ENCODE data around the gene IL6. TPM values are rescaled to one million over a fixed set of nuclear protein-coding genes. Genes with fewer than 3 reads are reported as not detected.
A peak's percentile ranks its signal among the peaks of the same experiment; 100 is the strongest.

The IL6 gene
- total RNA-seq, 4 donors from 2014 or later: 17.7 to 381 (median 111) TPM

GRCh38 chr7:22726345-22726906 is 574 bp upstream of the IL6 start:
- peak in 1 of 3 donors; percentile 31 for TF ChIP-seq CTCF (IDR thresholded peaks at IDR 0.05)
- ATAC-seq (ENCODE audit: low FRiP score) (peak; percentile 30), DNase-seq (ENCODE audit: low spot score) (no peak)

- ATAC-seq (ENCODE audit: low FRiP score) (no peak), DNase-seq (ENCODE audit: low spot score) (no peak)
- no peak for TF ChIP-seq CTCF (IDR thresholded peaks at IDR 0.05)
Measured at GRCh38 chr7:22727714-22728035, 675 bp downstream of the IL6 start.

GRCh38 chr7:22728401-22729029 is 1.5 kb downstream of the IL6 start:
- ATAC-seq (ENCODE audit: low FRiP score) (no peak), DNase-seq (ENCODE audit: low spot score) (no peak)
- no peak for TF ChIP-seq CTCF (IDR thresholded peaks at IDR 0.05)

GRCh38 chr7:22729180-22729825 is 2.3 kb downstream of the IL6 start:
- DNase-seq (ENCODE audit: low spot score) (no peak), ATAC-seq (ENCODE audit: low FRiP score) (no peak)
- TF ChIP-seq CTCF (IDR thresholded peaks at IDR 0.05): no peak

- DNase-seq (ENCODE audit: low spot score) (no peak), ATAC-seq (ENCODE audit: low FRiP score) (no peak)
- TF ChIP-seq CTCF (IDR thresholded peaks at IDR 0.05): no peak
Measured at GRCh38 chr7:22730066-22730710, 3.2 kb downstream of the IL6 start.

GRCh38 chr7:22730921-22731654 is 4.1 kb downstream of the IL6 start:
- DNase-seq (ENCODE audit: low spot score) (no peak), ATAC-seq (ENCODE audit: low FRiP score) (peak; percentile 33)
- TF ChIP-seq CTCF (IDR thresholded peaks at IDR 0.05): no peak

Measured in omental fat pad (tissue), 4 donors.